Kidney (tissue), 14 donors: ENCODE data around the gene SEMA4A. TPM values are rescaled to one million over a fixed set of nuclear protein-coding genes. Genes with fewer than 3 reads are reported as not detected.

Experiments used
- DNase-seq, 5 donors: peaks; one replicate each; pipeline ENCODE4 v3.0.0-alpha.2; 2013 to 2020
- FAIRE-seq: peaks from 2 replicates; lab custom pipeline; 2012; peaks lifted over from hg19 to GRCh38; lab: Jason Lieb, UNC
- H3K27ac ChIP-seq, 2 donors: one replicate each; pipeline ENCODE4 v1.7.0; 2013; ENCODE audit warnings: low read depth in 2 of 2, low read length in 2 of 2, inconsistent platforms in 1 of 2
- H3K27me3 ChIP-seq: one replicate; pipeline ENCODE4 v1.7.1; 2013; ENCODE audit warnings: low read length, inconsistent platforms; ENCODE audit not compliant: control insufficient read depth, insufficient read depth
- H3K36me3 ChIP-seq, 3 donors: one replicate each; pipeline versions ENCODE4 v1.7.0 to v1.7.1; 2013; ENCODE audit warnings: low read length in 3 of 3, control low read depth in 1 of 3, inconsistent platforms in 1 of 3; ENCODE audit not compliant: insufficient read depth in 3 of 3, control insufficient read depth in 2 of 3
- H3K4me1 ChIP-seq, 3 donors: one replicate each; pipeline versions ENCODE4 v1.7.0 to v1.7.1; 2013; ENCODE audit warnings: low read length in 3 of 3, inconsistent platforms in 1 of 3, low read depth in 1 of 3; ENCODE audit not compliant: control insufficient read depth in 2 of 3, insufficient read depth in 2 of 3
- H3K4me3 ChIP-seq, 3 donors: one replicate each; pipeline versions ENCODE4 v1.7.0 to v1.8.1; 2013; ENCODE audit warnings: low read length in 3 of 3, control low read depth in 1 of 3, inconsistent platforms in 1 of 3
- H3K9ac ChIP-seq, 3 donors: one replicate each; pipeline versions ENCODE4 v1.7.0 to v1.7.1; 2013; ENCODE audit warnings: low read length in 3 of 3, control low read depth in 1 of 3, inconsistent platforms in 1 of 3
- H3K9me3 ChIP-seq, 3 donors: one replicate each; pipeline versions ENCODE4 v1.7.0 to v1.7.1; 2013; ENCODE audit warnings: low read length in 3 of 3, control low read depth in 1 of 3, inconsistent platforms in 1 of 3; ENCODE audit not compliant: control insufficient read depth in 2 of 3, insufficient read depth in 1 of 3
- CTCF ChIP-seq: IDR thresholded peaks from 3 replicates; pipeline ENCODE4 v1.5.1; 2012; ENCODE audit warnings: mild to moderate bottlenecking, moderate library complexity, borderline replicate concordance; ENCODE audit not compliant: insufficient read depth; ENCODE audit errors: extremely low read depth
- intact Hi-C: fragments of 100-400 bp; cut with DNase I; formaldehyde crosslinking; loops from one replicate; pipeline ENCODE4 v1.11.1; 2022
- polyA plus RNA-seq: library from polyadenylated mRNA; stranded (reverse); fragments of 350-450 nt; fragmentation: Illumina TruSeq; extraction: RNeasy Lipid Tissue Mini Kit (QIAGEN cat#74804); gene quantifications from one replicate; pipeline ENCODE4 v1.2.3, GENCODE V29; 2014; ENCODE audit warnings: low read depth, low replicate concordance; ENCODE audit not compliant: insufficient read depth
- total RNA-seq: library from RNA; stranded (reverse); fragmentation: NEBNext Ultra II Directional; extraction: Animal tissue kit (Norgen Biotek cat#: 25700); gene quantifications from one replicate; pipeline ENCODE4 v1.2.1, GENCODE V29; 2021
- donor health status: control.
- donor health status: control.
- donor health status: control.
- donor health status: control.
- donor health status: control.
- donor health status: DM: yes; HTN: yes; CAD: no.
- donor health status: Normal renal cell carcinoma (clear cell type).

The SEMA4A gene
- total and polyA plus RNA-seq, 2 donors from 2014 or later = 16.4 to 45.9 TPM

DNA sequence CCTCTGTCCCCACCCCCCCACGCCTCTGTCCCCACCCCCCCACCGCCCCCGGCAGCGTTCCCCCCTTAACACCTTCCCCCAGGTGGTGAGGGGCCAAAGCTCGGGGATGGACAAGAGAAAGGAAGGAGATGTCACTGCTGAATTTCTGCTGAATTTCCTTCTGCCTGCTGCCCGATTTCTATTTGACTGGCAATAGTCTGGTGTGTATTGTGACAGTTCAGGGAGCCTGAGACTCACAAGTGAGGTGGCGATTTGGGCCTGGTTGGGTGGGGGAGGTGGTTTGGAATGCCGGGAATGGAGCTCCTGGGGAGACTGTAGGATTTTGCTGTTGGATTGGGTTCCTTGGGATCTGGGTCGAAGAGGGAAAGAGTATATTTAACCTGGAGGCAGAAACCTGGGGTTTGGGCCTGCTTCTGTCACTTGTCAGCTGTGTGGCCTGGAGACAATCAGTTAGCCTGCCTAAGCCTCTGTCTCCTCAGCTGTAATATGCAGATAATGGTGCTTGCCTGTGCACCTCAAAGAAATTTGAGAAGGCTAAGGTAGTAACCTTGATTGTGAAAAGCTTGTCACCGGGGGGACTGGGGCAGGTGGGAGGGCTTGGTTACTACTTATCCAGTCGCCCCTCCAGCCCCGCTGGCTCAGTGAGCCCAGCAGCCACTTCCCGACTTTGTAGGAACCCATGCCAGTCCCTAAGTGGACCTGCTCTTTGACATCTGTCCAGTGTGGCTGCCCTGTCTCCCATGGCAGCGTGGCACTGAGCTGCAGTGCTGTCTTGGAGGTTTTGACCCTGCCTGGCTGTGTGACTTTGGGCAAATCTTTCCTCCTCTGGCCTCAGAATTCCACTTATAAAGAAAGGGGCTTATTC, 46.5 kb upstream of the SEMA4A start:
- peak in 1 of 5 donors; percentile 62 for DNase-seq

GRCh38 chr1:156108057-156108456, 45.3 kb upstream of the SEMA4A start:
- no peak for TF ChIP-seq CTCF
- DNase-seq = no peak
- H3K4me3 ChIP-seq = no peak overlapping the region
- no peak overlapping the region for H3K9ac ChIP-seq
- no peak for FAIRE-seq
- no peak overlapping the region for H3K27ac ChIP-seq
- no peaks in the 10 kb centered on the region for H3K36me3 ChIP-seq
- H3K27me3 ChIP-seq = no peaks in the 10 kb centered on the region
- peaks cover 4 to 31% (median 23%) of the 10 kb centered on the region in 3 donors for H3K4me1 ChIP-seq
- intact Hi-C loops = no loop called here
- H3K9me3 ChIP-seq = no peaks in the 10 kb centered on the region

More for the DNA sequence above, 46.5 kb upstream of the SEMA4A start:
- intact Hi-C loops = no loop called here
- no peak for FAIRE-seq
- H3K27ac ChIP-seq = peak overlapping the region; percentile 92 to 96
- no peaks in the 10 kb centered on the region for H3K36me3 ChIP-seq
- H3K9ac ChIP-seq = peak overlapping the region in 1 of 3 donors; percentile 76
- no peak for TF ChIP-seq CTCF
- peaks cover 4 to 38% (median 26%) of the 10 kb centered on the region in 3 donors for H3K4me1 ChIP-seq
- peak overlapping the region in 1 of 3 donors; percentile 34 for H3K4me3 ChIP-seq
- no peaks in the 10 kb centered on the region for H3K27me3 ChIP-seq
- H3K9me3 ChIP-seq = no peaks in the 10 kb centered on the region

DNA sequence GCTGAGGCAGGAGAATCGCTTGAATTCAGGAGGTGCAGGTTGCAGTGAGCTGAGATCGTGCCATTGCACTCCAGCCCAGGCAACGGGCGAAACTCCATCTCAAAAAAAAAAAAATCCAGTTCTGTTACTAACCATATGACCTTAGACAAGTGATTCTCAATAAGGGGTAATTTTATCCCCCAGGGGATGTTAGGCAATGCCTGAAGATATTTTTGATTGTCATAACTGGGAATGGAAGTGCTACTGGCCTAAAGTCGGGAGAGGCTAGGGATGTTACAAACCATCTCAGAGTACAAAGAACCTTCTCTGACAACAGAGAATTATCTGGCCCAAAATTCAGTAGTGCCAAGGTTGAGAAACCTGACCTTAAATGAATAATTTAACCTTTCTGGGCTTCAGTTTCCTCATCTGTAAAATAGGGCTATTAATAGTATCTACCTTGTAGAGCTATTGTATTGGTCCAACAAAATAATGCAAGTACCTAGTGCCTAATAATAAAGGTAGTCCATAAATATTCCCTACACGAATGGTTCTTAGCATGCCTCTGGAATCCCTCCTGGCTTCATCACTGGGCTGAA, 44.6 kb upstream of the SEMA4A start:
- Histone ChIP-seq H3K4me1 (peaks cover 4 to 24% (median 16%) of the 10 kb centered on the region in 3 donors), H3K9me3 (no peaks in the 10 kb centered on the region), H3K4me3 (no peak overlapping the region), H3K27ac (no peak overlapping the region), H3K9ac (no peak overlapping the region), H3K27me3 (no peaks in the 10 kb centered on the region), H3K36me3 (no peaks in the 10 kb centered on the region)
- FAIRE-seq = no peak
- no peak for DNase-seq
- no peak for TF ChIP-seq CTCF
- intact Hi-C loops = no loop called here
